Activated CD4-positive, alpha-beta T cell treated with anti-CD3 and anti-CD28 coated beads, Interleukin-2, amount 10 ng/mL, durations not matched to agents 24 days and 14 days (primary cell): ENCODE measurements around the gene CTSA. TPM values are rescaled to one million over a fixed set of nuclear protein-coding genes. Genes with fewer than 3 reads are reported as not detected.
A peak's percentile ranks its signal among the peaks of the same experiment; 100 is the strongest.

Source experiments
- DNase-seq: peaks from one replicate; pipeline ENCODE4 v3.0.0; 2022
- H3K27ac Mint-ChIP-seq: one replicate; pipeline ENCODE4 v1.8.0; 2022; ENCODE audit warnings: mild to moderate bottlenecking, mixed read lengths
- H3K27me3 Mint-ChIP-seq: one replicate; pipeline ENCODE4 v1.8.0; 2022; ENCODE audit warnings: mixed read lengths
- H3K36me3 Mint-ChIP-seq: one replicate; pipeline ENCODE4 v1.8.0; 2022; ENCODE audit warnings: low read depth, mild to moderate bottlenecking, mixed read lengths
- H3K4me1 Mint-ChIP-seq: one replicate; pipeline ENCODE4 v1.8.0; 2021; ENCODE audit warnings: mixed read lengths
- H3K4me3 Mint-ChIP-seq: one replicate; pipeline ENCODE4 v1.8.0; 2022; ENCODE audit warnings: mild to moderate bottlenecking, moderate library complexity, mixed read lengths
- H3K9me3 Mint-ChIP-seq: one replicate; pipeline ENCODE4 v1.8.0; 2021; ENCODE audit warnings: mixed read lengths
- intact Hi-C: fragments of 100-400 bp; cut with micrococcal nuclease; formaldehyde crosslinking; loops from one replicate; pipeline ENCODE4 v1.15.1; 2023
- total RNA-seq: library from RNA; stranded (reverse); gene quantifications from 2 replicates; pipeline ENCODE4 v1.2.3, GENCODE V29; 2022

The CTSA gene
- total RNA-seq, 1 donor from 2014 or later, result 50.8 TPM

DNA sequence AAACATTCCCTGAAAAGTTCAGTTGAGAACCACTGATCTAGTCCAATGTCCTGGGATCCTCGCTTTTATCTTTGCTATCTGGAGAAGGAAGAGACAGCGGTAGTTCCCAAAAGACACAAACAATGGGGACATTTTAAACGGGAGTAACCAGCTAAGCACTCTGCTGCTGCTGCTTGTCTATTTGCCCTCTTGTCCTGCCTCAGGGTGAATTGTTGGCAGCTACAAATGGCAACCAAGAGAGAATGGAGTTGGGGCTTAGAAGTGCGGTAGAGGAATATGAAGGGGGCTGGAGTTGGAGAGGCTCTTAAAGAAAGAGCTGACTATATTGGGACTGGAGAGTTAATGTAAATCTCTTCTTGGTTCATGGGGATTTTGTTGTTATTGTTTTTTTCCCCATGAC is 16.6 kb upstream of the CTSA start:
- no peaks in the 10 kb centered on the region for H3K27me3 Mint-ChIP-seq
- no peak overlapping the region for H3K4me3 Mint-ChIP-seq
- no peak overlapping the region for H3K27ac Mint-ChIP-seq
- H3K4me1 Mint-ChIP-seq, result no peaks in the 10 kb centered on the region
- no peak for DNase-seq
- no peaks in the 10 kb centered on the region for H3K9me3 Mint-ChIP-seq
- intact Hi-C loops, result no loop called here
- H3K36me3 Mint-ChIP-seq, result peaks cover 4% of the 10 kb centered on the region

GRCh38 chr20:45878076-45878761 is 12.9 kb upstream of the CTSA start:
- DNase-seq, result no peak
- peaks cover 20% of the 10 kb centered on the region for H3K36me3 Mint-ChIP-seq
- intact Hi-C loops, result no loop called here
- no peaks in the 10 kb centered on the region for H3K27me3 Mint-ChIP-seq
- H3K4me3 Mint-ChIP-seq, result no peak overlapping the region
- no peaks in the 10 kb centered on the region for H3K9me3 Mint-ChIP-seq
- H3K27ac Mint-ChIP-seq, result no peak overlapping the region
- peaks cover 21% of the 10 kb centered on the region for H3K4me1 Mint-ChIP-seq

GRCh38 chr20:45880988-45881788 is 9.9 kb upstream of the CTSA start, which contains the start of gene ZSWIM1:
TSS of gene ZSWIM1 (plus strand) at chr20:45881227. CDS start at chr20:45882593, 1,366 bp downstream.
- peaks cover 32% of the 10 kb centered on the region for H3K36me3 Mint-ChIP-seq
- peaks cover 33% of the 10 kb centered on the region for H3K4me1 Mint-ChIP-seq
- H3K27ac Mint-ChIP-seq, result peak within 1 kb of the TSS; percentile 82
- DNase-seq, result peak; percentile 100
- no peaks in the 10 kb centered on the region for H3K27me3 Mint-ChIP-seq
- intact Hi-C loops, result loop anchor here (1.0 to 5.0 kb wide), 4 partner anchors 10 to 69 kb away; partner anchors contain the start of genes ACOT8, CTSA, NEURL2 and PCIF1
- H3K4me3 Mint-ChIP-seq, result peak within 1 kb of the TSS; percentile 92
- H3K9me3 Mint-ChIP-seq, result no peaks in the 10 kb centered on the region

GRCh38 chr20:45882469-45883099 is 8.6 kb upstream of the CTSA start:
- no peaks in the 10 kb centered on the region for H3K27me3 Mint-ChIP-seq
- peaks cover 33% of the 10 kb centered on the region for H3K4me1 Mint-ChIP-seq
- no peaks in the 10 kb centered on the region for H3K9me3 Mint-ChIP-seq
- intact Hi-C loops, result loop anchor here (5.0 kb wide), 1 partner anchor 70 kb away; the partner anchor contains the start of gene UBE2C
- H3K4me3 Mint-ChIP-seq, result peak overlapping the region; percentile 77
- peak; percentile 54 for DNase-seq
- peaks cover 32% of the 10 kb centered on the region for H3K36me3 Mint-ChIP-seq
- H3K27ac Mint-ChIP-seq, result peak overlapping the region; percentile 41

- Mint-ChIP-seq H3K27me3 (no peaks in the 10 kb centered on the region), H3K36me3 (peaks cover 32% of the 10 kb centered on the region), H3K27ac (peak overlapping the region; percentile 41), H3K4me1 (peaks cover 33% of the 10 kb centered on the region), H3K4me3 (peak overlapping the region; percentile 32), H3K9me3 (no peaks in the 10 kb centered on the region)
- intact Hi-C loops, result loop anchor here (5.0 kb wide), 1 partner anchor 71 kb away; the partner anchor contains the start of gene UBE2C
- DNase-seq, result peak; percentile 51
These were observed 8.1 kb upstream of the CTSA start for GRCh38 chr20:45883100-45883469.

- Mint-ChIP-seq H3K9me3 (no peaks in the 10 kb centered on the region), H3K27me3 (no peaks in the 10 kb centered on the region), H3K4me3 (no peak overlapping the region), H3K4me1 (peaks cover 30% of the 10 kb centered on the region), H3K36me3 (peaks cover 23% of the 10 kb centered on the region), H3K27ac (no peak overlapping the region)
- intact Hi-C loops, result no loop called here
- peak; percentile 52 for DNase-seq
These were observed 4.4 kb upstream of the CTSA start for GRCh38 chr20:45886590-45887345.

DNA sequence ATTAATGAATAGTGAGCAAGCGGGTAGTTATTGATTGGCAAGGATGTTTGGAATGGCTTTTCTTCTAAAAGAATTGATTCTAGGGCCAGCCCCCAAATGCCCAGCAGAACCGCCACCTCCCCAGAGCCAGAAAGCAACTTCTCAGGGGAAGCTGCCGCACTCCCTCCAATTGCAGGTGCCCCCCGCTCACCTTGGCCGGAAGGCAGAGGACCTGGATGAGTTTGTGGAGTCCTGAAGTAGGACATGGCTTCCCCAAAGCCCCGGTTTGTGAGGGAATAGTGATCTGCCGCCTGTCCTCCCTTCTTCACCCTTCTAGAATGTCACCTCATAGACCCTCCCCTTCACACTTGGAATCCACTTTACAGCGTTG is 3.8 kb upstream of the CTSA start, which contains the start of gene SPATA25:
TSS of gene SPATA25 (minus strand) at position 277 of the 370 bp plus-strand sequence. CDS start at position 245, 32 bp downstream.
- Mint-ChIP-seq H3K27ac (no peak within 1 kb of the TSS), H3K4me1 (peaks cover 31% of the 10 kb centered on the region), H3K27me3 (no peaks in the 10 kb centered on the region), H3K36me3 (peaks cover 19% of the 10 kb centered on the region), H3K4me3 (no peak within 1 kb of the TSS), H3K9me3 (no peaks in the 10 kb centered on the region)
- intact Hi-C loops, result no loop called here
- DNase-seq, result no peak

GRCh38 chr20:45888681-45889080 is 2.5 kb upstream of the CTSA start:
- DNase-seq, result peak; percentile 51
- Mint-ChIP-seq H3K27me3 (no peaks in the 10 kb centered on the region), H3K4me1 (peaks cover 24% of the 10 kb centered on the region), H3K9me3 (no peaks in the 10 kb centered on the region), H3K27ac (no peak overlapping the region), H3K4me3 (no peak overlapping the region), H3K36me3 (peaks cover 12% of the 10 kb centered on the region)
- intact Hi-C loops, result no loop called here

DNA sequence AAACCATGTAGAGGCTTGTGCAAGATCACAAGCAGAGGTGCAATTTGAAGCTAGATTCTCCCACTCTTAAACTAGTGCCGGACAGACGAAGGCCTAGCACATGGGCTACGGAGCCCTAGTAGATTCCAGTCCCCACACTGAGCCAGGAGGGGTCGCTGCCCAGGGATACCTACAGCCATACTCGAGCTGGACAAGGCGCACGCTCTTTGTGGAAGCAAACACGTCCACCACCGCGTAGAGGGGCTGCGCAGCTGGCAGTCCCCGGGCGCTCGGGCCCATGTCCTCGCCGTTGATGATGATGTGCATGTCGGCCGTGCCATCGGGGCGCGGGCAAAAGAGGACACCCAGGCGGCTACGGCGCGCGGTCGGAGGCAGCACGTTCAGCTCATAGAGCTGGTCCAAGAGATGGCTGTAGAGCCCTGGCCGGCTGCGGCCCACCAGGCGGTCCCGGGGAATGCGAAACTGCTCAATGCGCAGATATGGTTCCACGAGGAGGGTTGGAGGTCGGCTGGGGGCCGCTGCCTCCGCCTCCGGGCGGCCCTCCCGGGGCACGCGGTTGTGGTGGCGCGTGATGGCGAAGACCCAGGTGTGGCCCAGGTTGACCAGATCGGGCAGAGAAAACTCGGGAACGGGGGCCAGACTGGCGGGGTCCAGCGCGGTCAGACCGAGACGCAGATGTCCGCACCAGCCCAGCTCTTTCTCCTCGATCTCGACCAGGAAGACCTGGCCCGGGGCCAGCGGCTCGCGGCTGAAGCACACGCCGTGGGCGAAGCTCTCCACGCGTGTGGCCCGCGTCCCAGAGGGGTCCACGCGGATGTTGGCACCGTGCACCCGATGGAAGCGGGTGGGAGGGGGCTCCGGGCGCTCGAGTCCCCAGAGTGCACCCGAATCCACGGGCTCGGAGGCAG is 804 bp upstream of the CTSA start:
- H3K27ac Mint-ChIP-seq, result peak overlapping the region; percentile 92
- no peaks in the 10 kb centered on the region for H3K27me3 Mint-ChIP-seq
- peak overlapping the region; percentile 95 for H3K4me3 Mint-ChIP-seq
- no peaks in the 10 kb centered on the region for H3K9me3 Mint-ChIP-seq
- peaks cover 19% of the 10 kb centered on the region for H3K4me1 Mint-ChIP-seq
- H3K36me3 Mint-ChIP-seq, result peaks cover 5% of the 10 kb centered on the region
- peak; percentile 79 for DNase-seq
- intact Hi-C loops, result loop anchor here (2.0 kb wide), 1 partner anchor 44 kb away; the partner anchor contains the start of gene PCIF1

GRCh38 chr20:45892049-45892825 is 1.1 kb downstream of the CTSA start:
- Mint-ChIP-seq H3K36me3 (peaks cover 5% of the 10 kb centered on the region), H3K9me3 (no peaks in the 10 kb centered on the region), H3K4me3 (peak overlapping the region; percentile 95), H3K27ac (peak overlapping the region; percentile 66), H3K4me1 (peaks cover 17% of the 10 kb centered on the region), H3K27me3 (no peaks in the 10 kb centered on the region)
- peak; percentile 57 for DNase-seq
- intact Hi-C loops, result no loop called here

DNA sequence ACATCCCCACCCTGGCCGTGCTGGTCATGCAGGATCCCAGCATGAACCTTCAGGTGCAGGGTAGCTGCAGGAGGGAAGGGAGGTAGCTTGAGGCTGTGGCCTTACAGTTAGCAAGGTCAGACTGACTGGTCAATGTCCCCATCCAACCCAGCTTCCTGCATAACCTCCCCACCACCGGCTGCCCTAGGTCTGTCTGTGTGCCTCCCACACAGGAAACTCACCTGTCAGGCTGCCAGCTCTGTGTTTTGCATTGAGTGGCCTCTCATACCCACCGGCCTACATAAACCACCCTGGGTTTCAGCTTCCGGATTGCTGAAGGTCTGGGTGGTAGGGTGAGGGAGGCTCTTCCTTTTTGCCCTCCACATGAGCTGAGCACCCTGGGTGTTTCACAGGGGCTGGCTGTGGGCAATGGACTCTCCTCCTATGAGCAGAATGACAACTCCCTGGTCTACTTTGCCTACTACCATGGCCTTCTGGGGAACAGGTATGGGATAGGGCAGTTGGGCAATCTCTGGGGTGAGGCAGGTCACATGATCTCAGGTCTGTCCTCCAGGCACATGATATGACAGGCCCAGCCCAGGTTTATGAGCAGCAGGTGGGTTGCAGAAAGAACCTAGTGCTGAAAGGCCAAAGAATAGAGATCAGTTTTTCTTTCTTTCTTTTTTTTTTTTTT is 1.8 kb downstream of the CTSA start:
- Mint-ChIP-seq H3K9me3 (no peaks in the 10 kb centered on the region), H3K36me3 (peaks cover 10% of the 10 kb centered on the region), H3K4me1 (peaks cover 17% of the 10 kb centered on the region)

More for the DNA sequence above, 1.8 kb downstream of the CTSA start:
- H3K27me3 Mint-ChIP-seq, result no peaks in the 10 kb centered on the region
- H3K4me3 Mint-ChIP-seq, result peak overlapping the region; percentile 95
- H3K27ac Mint-ChIP-seq, result peak overlapping the region; percentile 66
- peak; percentile 56 for DNase-seq
- intact Hi-C loops, result no loop called here
